Activated T-cell treated with anti-CD3 and anti-CD28 coated beads for 48 hours (primary cell): ENCODE data around the gene ENTREP1.
A peak's percentile ranks its signal among the peaks of the same experiment; 100 is the strongest.
"Not testable (repeated sequence)": the region's sequence is repeated elsewhere in the genome, so short reads cannot be mapped to it uniquely, and the experiment has no call there.

Source experiments
- DNase-seq: peaks from one replicate; pipeline ENCODE4 v3.0.0-alpha.2; 2020; ENCODE audit warnings: low read depth

Gene ENTREP1

DNA sequence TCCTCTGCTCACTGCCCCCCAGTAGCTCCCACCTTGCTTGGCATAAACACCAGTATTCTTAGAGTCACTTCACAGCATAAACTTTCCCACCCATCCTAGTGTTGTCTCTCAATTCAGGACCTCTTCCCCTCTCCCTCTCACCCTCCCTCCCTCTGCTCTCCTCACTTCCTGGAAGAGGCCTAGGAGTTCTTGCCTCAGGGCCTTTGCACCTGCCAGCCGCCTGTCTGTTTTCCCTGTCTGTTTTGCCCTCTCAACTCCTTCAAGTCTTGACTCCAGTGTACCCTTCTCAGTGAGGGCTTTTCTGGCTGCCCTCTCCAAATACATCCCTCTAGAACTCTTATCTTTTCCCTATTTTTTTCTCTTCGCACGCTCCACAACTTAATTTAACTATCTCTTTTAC is 86.2 kb downstream of the ENTREP1 start:
- DNase-seq: no peak

DNA sequence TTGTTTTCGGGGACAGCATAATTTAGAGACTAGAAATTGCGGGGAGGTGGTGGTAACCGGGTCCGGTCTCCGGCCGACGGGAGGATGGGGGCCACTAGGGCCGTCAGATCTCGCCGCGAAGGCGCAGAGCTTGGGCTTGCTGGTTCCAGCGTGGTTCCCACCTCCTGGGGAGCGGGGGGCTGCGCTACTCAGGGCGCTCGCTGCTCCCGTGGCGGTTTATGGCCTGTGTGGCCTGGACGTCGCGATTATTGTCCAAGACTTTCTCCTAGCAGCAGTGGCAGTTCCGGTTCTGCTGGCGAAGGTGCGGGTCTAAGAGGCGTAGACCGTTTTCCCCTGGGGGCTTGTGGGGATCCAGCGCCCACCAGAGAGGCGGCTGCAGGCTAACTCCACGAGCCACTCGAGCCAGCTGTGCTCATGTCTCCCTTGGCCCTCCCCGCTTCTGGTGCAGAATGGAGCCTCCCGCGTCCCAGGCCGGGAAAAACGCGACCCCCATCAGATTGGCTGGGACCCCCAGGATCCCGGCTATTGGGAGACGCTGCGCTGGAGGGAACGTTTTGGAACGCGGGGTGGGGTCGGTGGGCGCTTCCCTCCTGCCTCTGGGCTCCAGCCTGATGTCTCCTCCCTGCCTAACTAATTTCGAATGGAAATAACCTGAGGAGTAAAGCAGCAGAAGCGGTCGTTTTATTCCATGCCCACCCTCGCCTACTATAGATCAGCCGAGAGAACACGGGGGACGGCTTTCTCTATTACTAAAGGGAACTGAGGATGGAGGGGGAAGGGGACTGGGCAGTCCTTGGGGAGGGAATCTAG is 87.1 kb downstream of the ENTREP1 start:
- DNase-seq: no peak

DNA sequence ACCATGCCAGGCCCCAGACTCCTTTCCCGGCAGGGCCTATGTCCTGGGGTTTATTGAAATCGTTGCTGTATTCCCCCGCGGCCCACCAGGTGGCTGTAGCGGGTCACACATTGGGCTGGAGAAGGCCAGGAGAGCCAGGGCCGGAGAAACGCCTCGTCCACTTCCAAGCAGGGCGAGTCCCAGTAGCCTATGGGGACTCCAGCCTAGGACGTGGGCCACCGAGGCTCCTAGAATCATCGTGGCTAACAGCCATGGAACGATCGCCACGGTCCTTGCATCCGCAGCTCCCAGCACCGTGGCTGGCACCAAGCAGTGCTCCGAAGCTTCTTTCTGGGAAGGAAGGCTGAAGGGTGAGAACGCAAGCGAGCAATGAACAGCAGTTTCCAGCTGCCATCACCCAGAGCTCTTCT is 87.7 kb downstream of the ENTREP1 start:
- DNase-seq: no peak

DNA sequence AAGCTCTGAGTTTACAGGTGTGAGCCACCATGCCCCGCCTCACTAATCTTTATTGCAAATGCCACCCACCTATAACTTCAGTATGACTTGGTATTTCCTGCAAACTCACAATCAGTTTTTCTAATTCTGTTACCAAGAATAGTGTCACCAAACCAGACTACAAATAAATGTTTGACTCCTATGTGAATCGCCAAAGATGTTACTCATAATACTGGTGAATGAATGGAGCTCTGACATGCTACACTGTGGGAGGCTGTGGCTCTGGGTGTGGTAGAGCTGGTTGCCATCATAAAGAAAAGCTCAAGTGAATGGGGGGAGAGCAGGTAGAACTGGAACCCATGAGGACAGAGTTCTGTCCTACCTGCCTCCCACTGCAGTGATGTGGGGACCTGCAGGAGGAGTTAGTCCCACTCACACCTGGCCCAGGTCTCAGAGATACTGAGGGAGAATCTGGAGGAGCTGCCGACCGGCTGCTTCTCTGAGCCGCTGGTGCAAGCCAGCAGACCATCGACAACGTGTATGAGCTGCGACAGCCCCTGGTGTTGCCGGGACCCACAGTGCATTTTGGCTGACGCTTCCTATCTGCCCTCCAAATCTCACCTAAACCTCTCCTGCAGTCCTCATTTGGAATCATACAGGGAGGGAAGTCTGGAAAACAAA is 95.7 kb downstream of the ENTREP1 start:
- peak; percentile 9 for DNase-seq

DNA sequence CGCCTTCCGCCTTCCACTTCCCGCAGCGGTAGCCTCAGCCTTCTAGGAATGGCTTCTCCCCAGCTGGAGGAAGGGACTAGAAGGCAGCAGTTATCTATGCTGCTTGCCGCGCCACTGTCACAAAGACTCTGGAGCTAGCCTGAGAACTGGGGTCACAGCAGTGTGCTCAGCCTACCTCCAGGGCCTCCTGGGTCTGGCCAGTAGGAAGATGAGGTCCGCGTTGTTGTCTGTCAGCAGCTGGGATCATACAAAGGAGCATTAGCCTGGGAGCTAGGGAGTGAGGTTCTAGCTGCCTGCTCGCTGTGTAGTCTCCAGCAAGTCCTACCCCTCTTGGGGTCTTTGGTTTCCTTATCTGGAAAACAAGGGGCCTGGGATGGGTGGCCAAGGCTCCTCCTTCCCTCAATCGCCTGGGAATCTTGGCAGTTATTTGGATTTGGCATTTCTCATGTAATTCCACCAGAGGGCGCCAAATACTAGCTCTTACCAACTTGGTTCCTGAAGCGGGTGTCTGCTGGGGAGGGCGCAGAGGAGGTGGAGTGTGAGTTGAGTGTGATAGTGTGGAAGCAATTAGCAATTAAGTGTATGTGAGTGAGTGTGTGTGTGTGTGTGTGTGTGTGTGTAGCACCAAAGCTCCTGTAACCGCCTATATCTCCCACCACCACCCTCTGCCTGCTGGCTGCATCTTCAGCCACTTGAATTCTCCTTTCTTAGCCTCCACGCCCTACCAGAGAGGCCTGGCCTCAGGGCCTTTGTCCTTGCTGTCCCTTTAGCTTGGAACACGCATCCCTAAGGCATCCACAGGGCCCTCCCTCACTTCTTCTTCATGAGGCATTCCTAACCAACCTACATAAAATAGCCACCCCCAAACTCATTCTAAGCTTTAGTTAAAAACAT is 97.1 kb downstream of the ENTREP1 start:
- peak; percentile 12 for DNase-seq

DNA sequence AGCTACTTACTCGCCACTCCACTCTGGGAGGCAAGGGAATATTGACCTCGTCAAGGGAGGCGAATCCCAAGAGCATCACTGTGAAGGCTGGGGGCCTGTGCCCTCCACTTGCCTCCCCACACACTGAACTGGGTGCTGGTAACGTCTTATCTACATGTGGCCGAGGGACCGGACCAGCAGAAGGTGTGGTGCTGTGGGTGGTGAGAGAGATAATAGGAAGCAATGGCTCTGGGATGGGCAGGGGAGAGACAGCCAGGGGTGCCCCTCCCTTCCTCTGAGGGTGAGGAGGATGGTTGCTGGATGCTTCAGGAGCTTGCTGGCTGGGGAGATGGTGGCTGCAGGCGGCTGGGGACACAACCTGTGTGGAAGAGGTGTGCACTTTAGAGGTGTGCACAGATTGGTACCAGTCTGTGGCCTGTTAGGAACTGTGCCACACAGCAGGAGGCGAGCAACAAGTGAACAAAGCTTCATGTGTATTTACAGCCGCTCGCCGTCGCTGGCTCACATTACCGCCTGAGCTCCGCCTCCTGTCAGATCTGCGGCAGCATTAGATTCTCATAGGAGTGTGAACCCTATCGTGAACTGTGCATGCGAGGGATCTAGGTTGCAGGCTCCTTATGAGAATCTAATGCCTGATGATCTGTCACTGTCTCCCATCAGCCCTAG is 100.3 kb downstream of the ENTREP1 start:
- no peak for DNase-seq

DNA sequence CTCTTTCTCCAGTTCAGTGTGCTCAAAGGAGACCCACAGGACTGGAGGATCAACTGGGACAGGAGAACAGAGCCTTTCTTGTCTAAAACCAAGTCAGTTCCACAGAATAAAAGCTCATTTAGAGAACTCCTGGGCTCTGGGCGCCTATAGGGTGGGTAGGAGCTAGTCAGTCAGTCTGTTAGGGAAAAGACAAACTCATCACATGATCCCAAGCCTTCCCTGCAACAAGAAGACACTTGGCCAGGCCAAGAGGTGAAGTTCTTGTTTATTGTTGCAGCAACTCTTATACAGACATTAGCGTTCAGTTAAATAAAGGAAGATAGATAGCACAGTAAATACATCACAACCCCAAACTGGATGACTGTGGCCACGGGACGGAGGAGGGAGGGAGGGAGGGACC is 102.3 kb downstream of the ENTREP1 start:
- DNase-seq: no peak

DNA sequence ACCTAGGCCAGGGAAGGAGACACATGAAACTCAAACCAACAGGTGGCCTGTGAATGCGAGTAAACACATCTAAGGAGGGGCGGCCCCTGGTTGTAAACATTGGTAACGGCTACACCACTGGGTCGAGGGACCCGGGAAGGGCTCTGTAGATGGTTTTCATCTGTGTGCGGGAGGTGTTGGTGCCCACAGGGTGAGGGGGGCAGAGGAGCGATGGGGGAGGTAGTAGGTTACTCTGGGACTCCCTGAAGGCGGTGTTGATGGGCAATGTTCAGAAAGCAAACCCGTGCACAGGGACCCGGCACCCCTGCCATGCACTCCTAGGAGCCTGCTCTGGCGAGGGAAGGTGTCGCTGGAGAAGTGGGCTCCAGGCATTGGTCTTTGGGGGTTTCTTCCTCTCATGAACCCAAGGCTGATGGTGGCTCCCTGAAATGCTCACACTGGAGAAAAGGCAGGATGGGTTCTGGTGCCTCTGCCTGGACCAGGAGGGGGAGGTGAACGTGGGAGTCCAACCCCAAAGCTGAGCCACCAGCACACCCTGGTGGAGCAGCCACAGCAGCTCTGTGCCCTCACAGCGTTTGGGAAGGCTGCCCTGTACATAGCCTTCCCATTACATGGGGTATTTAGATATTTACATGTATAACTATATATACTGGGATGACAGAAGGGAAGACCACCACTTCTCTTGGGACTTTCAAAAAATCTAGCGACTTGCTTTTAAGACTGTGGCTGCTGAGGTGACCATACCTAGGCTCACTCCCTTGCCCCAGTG is 103.2 kb downstream of the ENTREP1 start:
- DNase-seq: no peak

DNA sequence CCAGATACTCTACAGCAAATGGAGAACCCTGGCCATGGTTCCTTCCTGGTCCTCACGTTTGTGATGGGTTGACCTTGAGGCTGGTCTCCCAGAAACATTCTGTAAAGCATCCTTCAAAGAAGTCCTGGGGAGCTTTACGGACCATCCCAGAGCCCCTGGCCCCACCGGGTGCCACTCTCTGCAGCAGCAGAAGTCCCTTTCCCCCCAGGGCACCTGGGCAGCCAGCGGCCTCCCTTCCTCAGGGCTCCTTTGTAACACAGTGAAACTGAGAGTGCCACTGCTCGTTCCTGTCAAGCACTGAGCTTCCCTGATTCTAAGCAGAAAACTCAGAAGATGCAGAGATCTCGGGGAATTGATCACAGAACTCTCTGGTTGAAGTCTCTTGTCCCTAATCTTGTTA is 104.3 kb downstream of the ENTREP1 start:
- no peak for DNase-seq

DNA sequence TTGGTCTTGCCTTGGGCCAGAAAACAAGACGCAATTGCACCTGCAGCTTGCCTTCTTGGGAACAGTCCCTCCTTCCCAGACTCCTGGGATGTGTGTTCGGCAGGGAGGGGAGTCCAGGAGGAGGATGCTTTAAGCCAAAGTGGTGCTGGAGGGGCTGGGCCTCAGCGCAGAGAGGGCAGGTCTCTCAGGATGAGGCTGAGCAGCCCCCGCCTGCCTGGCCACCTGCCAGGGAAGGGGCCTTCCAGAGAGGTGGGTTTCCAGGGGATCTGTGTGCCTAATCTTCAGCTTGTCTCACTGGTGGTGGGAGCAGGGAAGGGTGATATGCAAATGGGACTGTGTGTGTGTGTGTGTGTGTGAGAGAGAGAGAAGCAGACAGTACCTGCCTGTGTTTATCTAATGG is 105.2 kb downstream of the ENTREP1 start:
- no peak for DNase-seq

DNA sequence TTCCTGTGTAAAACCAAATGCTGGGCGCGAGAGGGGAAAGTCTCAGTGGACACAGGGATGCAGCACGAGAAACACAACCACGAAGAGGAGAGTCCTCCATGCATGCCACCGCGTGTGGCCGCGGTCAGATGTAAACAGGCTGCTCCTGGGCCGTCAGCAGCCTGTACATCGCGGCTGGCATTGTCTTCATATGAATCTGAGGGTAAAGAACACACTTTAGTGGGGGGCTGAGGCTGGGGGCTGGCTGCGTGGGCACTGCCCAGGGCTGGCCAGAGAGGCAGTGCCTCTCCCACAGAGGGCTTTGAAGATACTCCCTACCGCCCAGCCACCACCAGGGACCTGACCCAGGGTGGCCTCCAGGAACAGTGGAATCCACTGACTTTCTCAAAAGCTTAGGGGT is 106.2 kb downstream of the ENTREP1 start:
- DNase-seq: no peak

DNA sequence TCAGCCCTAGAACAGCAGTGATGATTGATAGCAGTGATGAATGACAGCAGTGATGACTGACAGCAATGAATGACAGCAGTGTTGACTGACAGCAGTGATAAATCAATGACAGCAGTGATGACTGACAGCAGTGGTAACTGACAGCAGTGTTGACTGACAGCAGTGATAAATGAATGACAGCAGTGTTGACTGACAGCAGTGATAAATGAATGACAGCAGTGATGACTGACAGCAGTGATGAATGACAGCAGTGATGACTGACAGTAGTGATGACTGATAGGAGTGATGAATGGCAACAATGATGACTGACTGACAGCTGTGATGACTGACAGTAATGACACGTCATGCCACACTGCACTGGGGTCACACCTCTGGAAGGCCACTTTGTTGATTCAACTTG is 106.8 kb downstream of the ENTREP1 start:
- no peak for DNase-seq

DNA sequence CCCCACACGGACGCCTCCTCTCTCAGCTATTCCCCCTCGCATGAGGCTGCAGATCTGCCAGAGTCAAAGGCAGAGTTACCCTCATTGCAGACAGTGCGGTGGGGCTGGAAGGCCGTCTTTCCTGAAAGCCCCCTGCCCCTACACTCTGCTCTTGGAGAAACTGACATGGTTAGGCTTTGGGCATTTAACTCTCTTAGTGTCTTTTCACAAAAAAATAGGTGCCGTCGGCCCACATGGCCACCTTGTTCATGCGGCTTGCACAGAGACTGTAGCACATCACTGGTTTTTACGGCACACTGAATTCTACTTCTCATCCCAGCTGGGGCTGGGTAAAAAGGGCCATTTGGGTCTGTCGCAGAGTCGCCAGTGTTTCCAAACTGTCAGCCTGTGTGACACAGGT is 107.6 kb downstream of the ENTREP1 start:
- no peak for DNase-seq

DNA sequence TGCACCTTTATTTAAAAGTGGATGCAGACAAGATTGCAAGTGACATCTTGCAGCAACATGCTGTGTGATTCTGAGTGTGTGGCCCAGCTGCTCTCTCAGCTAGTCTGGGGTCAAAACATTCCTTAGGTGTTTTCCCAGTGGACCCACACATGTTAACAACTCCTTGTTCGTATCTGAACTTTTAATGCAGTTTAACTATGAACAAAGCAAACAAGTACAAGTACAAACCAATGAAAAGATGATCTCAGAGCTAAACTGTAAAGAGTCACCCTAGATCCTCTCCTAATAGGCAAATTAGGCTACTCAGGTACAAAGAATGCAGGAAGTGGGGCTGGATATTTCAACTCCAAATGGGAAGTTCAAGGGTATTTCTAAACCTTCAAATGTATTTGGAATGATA is 108.4 kb downstream of the ENTREP1 start:
- no peak for DNase-seq

DNA sequence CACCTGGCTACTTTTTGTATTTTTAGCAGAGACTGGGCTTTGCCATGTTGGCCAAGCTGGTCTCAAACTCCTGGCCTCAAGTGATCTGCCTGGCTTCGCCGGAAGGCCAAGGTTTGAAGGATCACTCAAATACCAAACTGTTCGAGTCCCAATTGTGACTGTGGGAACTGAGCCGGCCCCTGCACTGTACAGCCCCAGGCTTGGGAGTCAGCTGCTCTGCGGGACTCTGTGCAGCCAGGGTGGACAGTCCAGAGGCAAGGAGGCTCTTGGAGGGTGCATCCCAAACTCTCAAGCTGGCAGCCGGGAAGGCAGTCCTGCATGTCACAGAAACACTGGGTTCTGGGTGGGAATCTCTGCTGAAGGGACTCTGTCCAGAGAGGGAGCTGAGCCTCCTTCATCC is 109.0 kb downstream of the ENTREP1 start:
- DNase-seq: no peak

DNA sequence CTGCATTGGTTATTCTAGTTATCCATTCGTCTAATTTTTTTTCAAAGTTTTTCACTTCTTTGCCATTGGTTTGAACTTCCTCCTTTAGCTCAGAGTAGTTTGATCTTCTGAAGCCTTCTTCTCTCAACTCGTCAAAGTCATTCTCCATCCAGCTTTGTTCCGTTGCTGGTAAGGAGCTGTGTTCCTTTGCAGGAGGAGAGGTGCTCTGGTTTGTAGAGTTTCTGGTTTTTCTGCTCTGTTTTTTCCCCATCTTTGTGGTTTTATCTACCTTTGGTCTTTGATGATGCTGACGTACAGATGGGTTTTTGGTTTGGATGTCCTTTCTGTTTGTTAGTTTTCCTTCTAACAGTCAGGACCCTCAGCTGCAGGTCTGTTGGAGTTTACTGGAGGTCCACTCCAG is 114.6 kb downstream of the ENTREP1 start:
- not testable (repeated sequence) for DNase-seq

DNA sequence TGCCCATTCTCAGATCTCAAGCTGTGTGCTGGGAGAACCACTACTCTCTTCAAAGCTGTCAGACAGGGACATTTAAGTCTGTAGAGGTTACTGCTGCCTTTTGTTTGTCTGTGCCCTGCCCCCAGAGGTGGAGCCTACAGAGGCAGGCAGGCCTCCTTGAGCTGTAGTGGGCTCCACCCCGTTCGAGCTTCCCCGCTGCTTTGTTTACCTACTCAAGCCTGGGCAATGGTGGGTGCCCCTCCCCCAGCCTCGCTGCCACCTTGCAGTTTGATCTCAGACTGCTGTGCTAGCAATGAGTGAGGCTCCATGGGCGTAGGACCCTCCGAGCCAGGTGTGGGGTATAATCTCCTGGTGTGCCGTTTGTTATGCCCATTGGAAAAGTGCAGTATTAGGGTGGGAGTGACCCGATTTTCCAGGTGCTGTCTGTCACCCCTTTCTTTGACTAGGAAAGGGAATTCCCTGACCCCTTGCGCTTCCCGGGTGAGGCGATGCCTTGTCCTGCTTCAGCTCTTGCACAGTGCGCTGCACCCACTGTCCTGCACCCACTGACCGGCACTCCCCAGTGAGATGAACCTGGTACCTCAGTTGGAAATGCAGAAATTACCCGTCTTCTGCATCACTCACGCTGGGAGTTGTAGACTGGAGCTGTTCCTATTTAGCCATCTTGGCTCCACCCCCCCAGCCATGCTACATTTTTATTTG is 115.4 kb downstream of the ENTREP1 start:
- DNase-seq: not testable (repeated sequence)
